ENCODE measurements around the gene GLB1L2. TPM values are rescaled to one million over a fixed set of nuclear protein-coding genes. Genes with fewer than 3 reads are reported as not detected.

GLB1L2 gene
- total and polyA plus RNA-seq, 2 of the 13 experiments (the other 11 are each of a cell fraction or from before 2014, with no cell fraction given), result 0.59 to 0.69 TPM

DNA sequence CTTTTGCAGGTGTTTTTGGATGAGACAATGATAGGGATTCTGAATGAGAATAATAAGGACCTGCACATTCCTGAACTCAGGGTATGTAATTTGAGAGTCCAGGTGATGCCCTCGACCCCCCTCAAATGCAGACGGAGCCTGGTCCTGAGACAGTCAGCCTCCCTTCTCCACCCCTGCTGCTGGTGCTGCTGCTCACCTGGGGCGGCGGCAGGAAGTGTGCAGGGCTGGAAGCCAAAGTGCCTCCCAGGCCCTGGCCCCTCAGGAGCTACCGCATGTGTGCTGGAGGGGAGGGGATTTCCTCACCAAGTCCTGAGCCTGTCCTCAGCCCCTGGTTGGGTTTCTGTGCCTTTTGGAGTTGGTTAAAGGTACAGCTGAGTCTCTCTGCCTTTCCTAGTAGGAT is 19.0 kb upstream of the GLB1L2 start:
- ChIA-PET POLR2A (no interaction called here), CTCF (ENCODE audit: low intra/inter-chr PET ratio, low total read pairs) (no interaction called here)
- in situ Hi-C loops (cut with HindIII; ENCODE audit: extremely low pct_ligation_motif_present, low pct_unique_long_range_greater_than_20kb) (no loop called here), intact Hi-C loops (cut with micrococcal nuclease; ENCODE audit: unreplicated experiment) (no loop called here)
- H3K36me3 ChIP-seq (replicated peaks in 1 of 2; ENCODE audit: control insufficient read depth in 1 of 2, insufficient read depth in 2 of 2, low read length in 2 of 2), result no peaks in the 10 kb centered on the region
- 30% methylated on average over 2 of the region's 5 CpGs for WGBS (ENCODE audit: low lambda C conversion rate)
- H3K4me1 ChIP-seq (ENCODE audit: insufficient read depth, low read length), result no peaks in the 10 kb centered on the region
- no peaks in the 10 kb centered on the region for H3K79me2 ChIP-seq (ENCODE audit: insufficient read depth, low read length)
- DNase-seq (ENCODE audit: low spot score), result no peak
- no peak for FAIRE-seq
- H4K20me1 ChIP-seq (ENCODE audit: insufficient read depth, low read length), result no peaks in the 10 kb centered on the region
- no peaks in the 10 kb centered on the region; the same call in 1 of the 2 replicates for H3K9me3 ChIP-seq (ENCODE audit: low read length)
- H3K27me3 ChIP-seq (ENCODE audit: control insufficient read depth in 1 of 2, insufficient read depth in 2 of 2, low read length in 2 of 2), result peaks cover 2 to 46% of the 10 kb centered on the region in 2 experiments; a peak in 4 of 5 replicates
- ATAC-seq, result no peak
- BruUV-seq (replicated peaks), result no TSS peak
- no peak overlapping the region for H3K4me3 ChIP-seq (replicated peaks in 1 of 3; ENCODE audit: insufficient read depth in 1 of 3, low read depth in 2 of 3, low read length in 3 of 3)
- H3K27ac ChIP-seq (ENCODE audit: extremely low read length, insufficient read depth, low read length), result no peak overlapping the region
- H2AFZ ChIP-seq (ENCODE audit: low read length), result no peak overlapping the region
- no peak overlapping the region for H3K4me2 ChIP-seq (ENCODE audit: low read depth, low read length)
- TF ChIP-seq ZNF788 (CRISPR knock-in tag; IDR thresholded peaks at IDR 0.05; ENCODE audit: borderline replicate concordance) (no peak), MAZ (IDR thresholded peaks at IDR 0.05; ENCODE audit: borderline replicate concordance, low read depth, low read length) (no peak), MAZ (CRISPR knock-in tag; IDR thresholded peaks at IDR 0.05; ENCODE audit: low read depth) (no peak), TGIF2 (CRISPR knock-in tag; IDR thresholded peaks at IDR 0.05) (no peak)
- TF ChIP-seq, protein P1, sequence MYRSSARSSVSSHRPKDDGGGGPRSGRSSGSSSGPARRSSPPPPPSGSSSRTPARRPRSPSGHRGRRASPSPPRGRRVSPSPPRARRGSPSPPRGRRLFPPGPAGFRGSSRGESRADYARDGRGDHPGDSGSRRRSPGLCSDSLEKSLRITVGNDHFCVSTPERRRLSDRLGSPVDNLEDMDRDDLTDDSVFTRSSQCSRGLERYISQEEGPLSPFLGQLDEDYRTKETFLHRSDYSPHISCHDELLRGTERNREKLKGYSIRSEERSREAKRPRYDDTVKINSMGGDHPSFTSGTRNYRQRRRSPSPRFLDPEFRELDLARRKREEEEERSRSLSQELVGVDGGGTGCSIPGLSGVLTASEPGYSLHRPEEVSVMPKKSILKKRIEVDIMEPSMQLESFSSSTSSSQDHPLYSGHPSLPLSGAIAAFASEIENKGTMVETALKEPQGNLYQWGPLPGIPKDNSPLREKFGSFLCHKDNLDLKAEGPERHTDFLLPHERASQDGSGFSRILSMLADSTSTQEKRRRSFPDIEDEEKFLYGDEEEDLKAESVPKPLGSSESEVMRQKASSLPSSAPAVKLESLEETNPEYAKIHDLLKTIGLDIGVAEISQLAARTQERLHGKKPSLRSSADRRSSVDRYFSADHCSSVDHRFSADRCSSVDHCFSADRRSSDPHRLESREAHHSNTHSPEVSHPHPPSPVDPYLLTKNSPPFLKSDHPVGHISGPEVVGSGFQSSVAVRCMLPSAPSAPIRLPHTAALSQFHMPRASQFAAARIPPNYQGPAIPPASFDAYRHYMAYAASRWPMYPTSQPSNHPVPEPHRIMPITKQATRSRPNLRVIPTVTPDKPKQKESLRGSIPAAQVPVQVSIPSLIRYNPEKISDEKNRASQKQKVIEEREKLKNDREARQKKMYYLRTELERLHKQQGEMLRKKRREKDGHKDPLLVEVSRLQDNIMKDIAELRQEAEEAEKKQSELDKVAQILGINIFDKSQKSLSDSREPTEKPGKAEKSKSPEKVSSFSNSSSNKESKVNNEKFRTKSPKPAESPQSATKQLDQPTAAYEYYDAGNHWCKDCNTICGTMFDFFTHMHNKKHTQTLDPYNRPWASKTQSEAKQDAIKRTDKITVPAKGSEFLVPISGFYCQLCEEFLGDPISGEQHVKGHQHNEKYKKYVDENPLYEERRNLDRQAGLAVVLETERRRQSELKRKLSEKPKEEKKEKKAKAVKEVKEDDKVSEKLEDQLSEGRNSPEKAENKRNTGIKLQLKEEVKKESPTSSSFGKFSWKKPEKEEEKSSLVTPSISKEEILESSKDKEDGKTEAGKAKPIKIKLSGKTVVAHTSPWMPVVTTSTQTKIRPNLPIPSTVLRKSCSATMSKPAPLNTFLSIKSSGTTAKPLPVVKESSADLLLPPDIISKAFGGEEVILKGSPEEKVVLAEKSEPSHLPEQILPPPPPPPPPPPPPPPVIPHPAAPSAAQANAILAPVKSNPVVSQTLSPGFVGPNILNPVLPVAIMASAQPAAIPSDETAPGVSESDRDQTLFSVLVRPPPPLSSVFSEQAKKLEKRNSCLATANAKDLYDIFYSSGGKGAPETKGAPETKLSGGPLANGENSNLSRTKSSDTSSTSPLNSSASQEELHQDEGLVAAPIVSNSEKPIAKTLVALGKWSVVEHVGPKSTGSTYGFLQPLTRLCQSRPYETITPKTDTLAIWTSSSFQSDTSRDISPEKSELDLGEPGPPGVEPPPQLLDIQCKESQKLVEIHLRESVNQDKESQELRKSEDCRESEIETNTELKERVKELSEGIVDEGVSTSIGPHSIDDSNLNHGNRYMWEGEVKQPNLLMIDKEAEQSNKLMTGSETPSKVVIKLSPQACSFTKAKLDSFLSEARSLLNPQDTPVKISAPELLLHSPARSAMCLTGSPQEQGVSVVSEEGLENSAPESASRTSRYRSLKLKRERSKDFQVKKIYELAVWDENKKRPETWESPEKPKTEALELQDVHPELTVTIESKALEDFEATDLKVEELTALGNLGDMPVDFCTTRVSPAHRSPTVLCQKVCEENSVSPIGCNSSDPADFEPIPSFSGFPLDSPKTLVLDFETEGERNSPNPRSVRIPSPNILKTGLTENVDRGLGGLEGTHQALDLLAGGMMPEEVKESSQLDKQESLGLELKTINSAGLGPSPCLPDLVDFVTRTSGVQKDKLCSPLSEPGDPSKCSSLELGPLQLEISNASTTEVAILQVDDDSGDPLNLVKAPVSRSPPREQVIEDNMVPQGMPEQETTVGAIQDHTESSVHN (CRISPR knock-in tag; IDR thresholded peaks at IDR 0.05), result no peak
- TF ChIP-seq, protein P2, sequence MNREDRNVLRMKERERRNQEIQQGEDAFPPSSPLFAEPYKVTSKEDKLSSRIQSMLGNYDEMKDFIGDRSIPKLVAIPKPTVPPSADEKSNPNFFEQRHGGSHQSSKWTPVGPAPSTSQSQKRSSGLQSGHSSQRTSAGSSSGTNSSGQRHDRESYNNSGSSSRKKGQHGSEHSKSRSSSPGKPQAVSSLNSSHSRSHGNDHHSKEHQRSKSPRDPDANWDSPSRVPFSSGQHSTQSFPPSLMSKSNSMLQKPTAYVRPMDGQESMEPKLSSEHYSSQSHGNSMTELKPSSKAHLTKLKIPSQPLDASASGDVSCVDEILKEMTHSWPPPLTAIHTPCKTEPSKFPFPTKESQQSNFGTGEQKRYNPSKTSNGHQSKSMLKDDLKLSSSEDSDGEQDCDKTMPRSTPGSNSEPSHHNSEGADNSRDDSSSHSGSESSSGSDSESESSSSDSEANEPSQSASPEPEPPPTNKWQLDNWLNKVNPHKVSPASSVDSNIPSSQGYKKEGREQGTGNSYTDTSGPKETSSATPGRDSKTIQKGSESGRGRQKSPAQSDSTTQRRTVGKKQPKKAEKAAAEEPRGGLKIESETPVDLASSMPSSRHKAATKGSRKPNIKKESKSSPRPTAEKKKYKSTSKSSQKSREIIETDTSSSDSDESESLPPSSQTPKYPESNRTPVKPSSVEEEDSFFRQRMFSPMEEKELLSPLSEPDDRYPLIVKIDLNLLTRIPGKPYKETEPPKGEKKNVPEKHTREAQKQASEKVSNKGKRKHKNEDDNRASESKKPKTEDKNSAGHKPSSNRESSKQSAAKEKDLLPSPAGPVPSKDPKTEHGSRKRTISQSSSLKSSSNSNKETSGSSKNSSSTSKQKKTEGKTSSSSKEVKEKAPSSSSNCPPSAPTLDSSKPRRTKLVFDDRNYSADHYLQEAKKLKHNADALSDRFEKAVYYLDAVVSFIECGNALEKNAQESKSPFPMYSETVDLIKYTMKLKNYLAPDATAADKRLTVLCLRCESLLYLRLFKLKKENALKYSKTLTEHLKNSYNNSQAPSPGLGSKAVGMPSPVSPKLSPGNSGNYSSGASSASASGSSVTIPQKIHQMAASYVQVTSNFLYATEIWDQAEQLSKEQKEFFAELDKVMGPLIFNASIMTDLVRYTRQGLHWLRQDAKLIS (CRISPR knock-in tag; IDR thresholded peaks at IDR 0.05), result no peak
- TF ChIP-seq, protein P3, sequence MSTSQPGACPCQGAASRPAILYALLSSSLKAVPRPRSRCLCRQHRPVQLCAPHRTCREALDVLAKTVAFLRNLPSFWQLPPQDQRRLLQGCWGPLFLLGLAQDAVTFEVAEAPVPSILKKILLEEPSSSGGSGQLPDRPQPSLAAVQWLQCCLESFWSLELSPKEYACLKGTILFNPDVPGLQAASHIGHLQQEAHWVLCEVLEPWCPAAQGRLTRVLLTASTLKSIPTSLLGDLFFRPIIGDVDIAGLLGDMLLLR (CRISPR knock-in tag; IDR thresholded peaks at IDR 0.05), result no peak
- H3K9ac ChIP-seq (ENCODE audit: insufficient read depth, low read depth, low read length), result no peak overlapping the region
